H1 (cell line): ENCODE data around the gene ATP11A. TPM values are rescaled to one million over a fixed set of nuclear protein-coding genes. Genes with fewer than 3 reads are reported as not detected.

Experiments
- CTCF ChIA-PET: fragments of 300-600 bp; sonication (Branson Sonifier 250); formaldehyde crosslinking; loops from one replicate; lab custom pipeline; 2021; ENCODE audit not compliant: partially characterized antibody; lab: Charles Lee
- POLR2A ChIA-PET: fragments of 300-600 bp; sonication (Branson Sonifier 250); formaldehyde crosslinking; loops from one replicate; lab custom pipeline; 2021; ENCODE audit warnings: inconsistent platforms; ENCODE audit not compliant: partially characterized antibody; lab: Charles Lee
- DNase-seq, 2 experiments: peaks; one replicate each; pipeline versions ENCODE4 v3.0.0 to v3.0.0-alpha.2; 2010 to 2022; ENCODE audit warnings: low spot score in 2 of 2, low read depth in 1 of 2, mixed read lengths in 1 of 2
- FAIRE-seq: peaks from 2 replicates; lab custom pipeline; 2011; peaks lifted over from hg19 to GRCh38; lab: Jason Lieb, UNC
- H2AFZ ChIP-seq: 2 replicates; pipeline ENCODE4 v1.8.1; 2012; ENCODE audit warnings: low read length, inconsistent platforms
- H2AK5ac ChIP-seq: 2 replicates; pipeline ENCODE4 v1.6.1; 2013; ENCODE audit warnings: low read depth, low read length
- H2BK120ac ChIP-seq: replicated peaks from 2 replicates; pipeline ENCODE3; 2013; ENCODE audit warnings: low read depth, low read length, inconsistent platforms
- H2BK12ac ChIP-seq: 2 replicates; pipeline ENCODE4 v1.6.1; 2013; ENCODE audit warnings: low read depth, low read length
- H2BK15ac ChIP-seq: 2 replicates; pipeline ENCODE4 v1.6.1; 2013; ENCODE audit warnings: low read length
- H2BK20ac ChIP-seq: 2 replicates; pipeline ENCODE4 v1.6.1; 2013; ENCODE audit warnings: low read length
- H2BK5ac ChIP-seq: 2 replicates; pipeline ENCODE4 v1.6.1; 2013; ENCODE audit warnings: low read depth, low read length
- H3K14ac ChIP-seq: 2 replicates; pipeline ENCODE4 v1.6.1; 2013; ENCODE audit warnings: inconsistent platforms; ENCODE audit not compliant: insufficient read length
- H3K18ac ChIP-seq: 2 replicates; pipeline ENCODE4 v1.6.1; 2013; ENCODE audit warnings: low read length; ENCODE audit errors: extremely low read depth
- H3K23ac ChIP-seq: 2 replicates; pipeline ENCODE4 v1.6.1; 2013; ENCODE audit warnings: inconsistent platforms; ENCODE audit not compliant: insufficient read length
- H3K23me2 ChIP-seq: 2 replicates; pipeline ENCODE4 v1.6.1; 2013; ENCODE audit warnings: low read depth, low read length
- H3K27ac ChIP-seq: 2 replicates; pipeline ENCODE4 v1.6.1; 2011; ENCODE audit warnings: low read depth, low read length, inconsistent platforms
- H3K27me3 ChIP-seq, 4 experiments: replicated peaks in 1 of 4; 1 replicate in 1 of 4; 2 replicates in 3 of 4; pipeline versions ENCODE4 v1.6.1 to v1.8.1; 2011 to 2013; ENCODE audit warnings: low read length in 3 of 4, mild to moderate bottlenecking in 3 of 4, inconsistent platforms in 2 of 4, mixed read lengths in 2 of 4, moderate library complexity in 1 of 4; ENCODE audit not compliant: control insufficient read depth in 3 of 4, insufficient read depth in 3 of 4; ENCODE audit errors: extremely low read depth in 1 of 4
- H3K36me3 ChIP-seq, 4 experiments: 2 replicates each; pipeline versions ENCODE4 v1.6.1 to v1.8.1; 2011 to 2013; ENCODE audit warnings: mild to moderate bottlenecking in 4 of 4, low read length in 3 of 4, moderate library complexity in 2 of 4, control low read depth in 1 of 4, inconsistent platforms in 1 of 4; ENCODE audit not compliant: insufficient read depth in 4 of 4, control insufficient read depth in 2 of 4
- H3K4ac ChIP-seq: replicated peaks from 2 replicates; pipeline ENCODE3; 2013; ENCODE audit warnings: low read length, low read depth, mixed read lengths, inconsistent platforms; ENCODE audit not compliant: insufficient read length
- H3K4me1 ChIP-seq, 4 experiments: replicated peaks in 1 of 4; 1 replicate in 1 of 4; 2 replicates in 3 of 4; pipeline versions ENCODE4 v1.6.1 to v1.8.1; 2011 to 2013; ENCODE audit warnings: low read length in 3 of 4, inconsistent platforms in 2 of 4, mixed read lengths in 1 of 4; ENCODE audit not compliant: insufficient read depth in 4 of 4, control insufficient read depth in 3 of 4
- H3K4me2 ChIP-seq, 2 experiments: 2 replicates each; pipeline versions ENCODE4 v1.6.1 to v1.8.1; 2011 to 2013; ENCODE audit warnings: low read depth in 2 of 2, low read length in 2 of 2, control low read depth in 1 of 2, inconsistent platforms in 1 of 2, mild to moderate bottlenecking in 1 of 2; ENCODE audit not compliant: insufficient read depth in 1 of 2
- H3K4me3 ChIP-seq, 4 experiments: fragments of 200-600, 300-600 bp in 1 of 4; sonication (generic), shearing (Covaris generic), sonication (Bioruptor Twin) in 1 of 4; 2 replicates each; pipeline versions ENCODE4 v1.5.1 to v1.8.1; 2011 to 2016; ENCODE audit warnings: low read length in 4 of 4, low read depth in 3 of 4, control low read depth in 2 of 4, inconsistent platforms in 2 of 4, mild to moderate bottlenecking in 2 of 4, mixed read lengths in 1 of 4, moderate library complexity in 1 of 4; ENCODE audit not compliant: insufficient read depth in 2 of 4; ENCODE audit errors: extremely low read depth in 1 of 4
- H3K56ac ChIP-seq: replicated peaks from 2 replicates; pipeline ENCODE3; 2013; ENCODE audit warnings: low read depth, mild to moderate bottlenecking, mixed read lengths, low read length, inconsistent platforms; ENCODE audit not compliant: insufficient read length
- H3K79me1 ChIP-seq: 2 replicates; pipeline ENCODE4 v1.6.1; 2013; ENCODE audit warnings: low read depth, low read length, control low read depth
- H3K79me2 ChIP-seq, 2 experiments: 2 replicates each; pipeline versions ENCODE4 v1.6.1 to v1.8.1; 2012 to 2013; ENCODE audit warnings: low read length in 2 of 2, mild to moderate bottlenecking in 2 of 2, inconsistent platforms in 1 of 2; ENCODE audit not compliant: insufficient read depth in 2 of 2, control insufficient read depth in 1 of 2
- H3K9ac ChIP-seq, 4 experiments: replicated peaks in 1 of 4; 1 replicate in 1 of 4; 2 replicates in 3 of 4; pipeline versions ENCODE4 v1.6.1 to v1.8.1; 2011 to 2013; ENCODE audit warnings: low read depth in 3 of 4, low read length in 3 of 4, control low read depth in 2 of 4, mild to moderate bottlenecking in 2 of 4, moderate library complexity in 2 of 4, inconsistent platforms in 1 of 4; ENCODE audit errors: extremely low read depth in 1 of 4
- H3K9me3 ChIP-seq, 2 experiments: 2 replicates each; pipeline versions ENCODE4 v1.6.1 to v1.8.1; 2012 to 2013; ENCODE audit warnings: mild to moderate bottlenecking in 2 of 2, moderate library complexity in 2 of 2, control low read depth in 1 of 2, inconsistent platforms in 1 of 2, low read depth in 1 of 2, low read length in 1 of 2, mixed read lengths in 1 of 2; ENCODE audit not compliant: insufficient read depth in 2 of 2
- H4K20me1 ChIP-seq, 2 experiments: replicated peaks in 1 of 2; 2 replicates each; pipeline versions ENCODE3 to v1.8.1; 2011 to 2013; ENCODE audit warnings: inconsistent platforms in 2 of 2, low read length in 2 of 2, mild to moderate bottlenecking in 1 of 2; ENCODE audit not compliant: insufficient read depth in 2 of 2, control insufficient read depth in 1 of 2
- H4K5ac ChIP-seq: 2 replicates; pipeline ENCODE4 v1.6.1; 2013; ENCODE audit warnings: low read length, low read depth, mixed read lengths, inconsistent platforms; ENCODE audit not compliant: insufficient read length
- H4K8ac ChIP-seq: 2 replicates; pipeline ENCODE4 v1.8.0; 2013; ENCODE audit warnings: mild to moderate bottlenecking, moderate library complexity, low read length, inconsistent platforms; ENCODE audit not compliant: insufficient read depth; ENCODE audit errors: extremely low read depth
- H4K91ac ChIP-seq: replicated peaks from 2 replicates; pipeline ENCODE3; 2013; ENCODE audit warnings: low read length, mixed read lengths, inconsistent platforms; ENCODE audit not compliant: insufficient read length
- CBX5 ChIP-seq: fragments of 300-800, 300-1000 bp; sonication (generic); IDR thresholded peaks from 2 replicates; pipeline ENCODE4 v1.7.1; 2016; ENCODE audit warnings: antibody characterized with exemption, low read length, low read depth
- CHD2 ChIP-seq: IDR thresholded peaks from 2 replicates; pipeline ENCODE4 v1.6.1; 2012; ENCODE audit warnings: low read length, improper control_type of control experiment
- FOSL1 ChIP-seq: IDR thresholded peaks from 2 replicates; pipeline ENCODE4 v1.6.1; 2011; ENCODE audit warnings: mild to moderate bottlenecking, low read depth, low read length, moderate library complexity; ENCODE audit not compliant: insufficient read depth
- GABPA ChIP-seq: IDR thresholded peaks from 2 replicates; pipeline ENCODE4 v1.6.1; 2011; ENCODE audit warnings: mild to moderate bottlenecking, low read length, moderate library complexity, borderline replicate concordance; ENCODE audit not compliant: insufficient read depth
- RNF2 ChIP-seq: fragments of 200-900, 300-1000 bp; sonication (generic); IDR thresholded peaks from 2 replicates; pipeline ENCODE4 v1.7.1; 2016; ENCODE audit warnings: borderline replicate concordance, low read depth, mild to moderate bottlenecking, antibody characterized with exemption, low read length; ENCODE audit not compliant: poor library complexity, severe bottlenecking; ENCODE audit errors: missing control alignments
- SIX5 ChIP-seq: IDR thresholded peaks from 2 replicates; pipeline ENCODE4 v1.6.1; 2011; ENCODE audit warnings: mild to moderate bottlenecking, low read depth, low read length
- YY1 ChIP-seq: IDR thresholded peaks from 2 replicates; pipeline ENCODE4 v1.6.1; 2011; ENCODE audit warnings: low read depth, mild to moderate bottlenecking, low read length
- WGBS, 2 experiments: shearing (Covaris generic) in 1 of 2; methylation state at CpG; one replicate each; pipeline versions ENCODE4 v1.1.6 to v1.1.7; 2013 to 2015; ENCODE audit warnings: low lambda C conversion rate in 2 of 2, mixed read lengths in 2 of 2, inconsistent platforms in 1 of 2, low coverage in 1 of 2, missing lambda C conversion rate in 1 of 2; ENCODE audit not compliant: insufficient replicate concordance in 2 of 2, insufficient coverage in 1 of 2, insufficient read length in 1 of 2; ENCODE audit errors: extremely low coverage in 1 of 2, missing lambda C conversion rate in 1 of 2; 5-methylcytosine and 5-hydroxymethylcytosine counted together
- polyA plus RNA-seq, 7 experiments: library from polyadenylated mRNA; depleted of rRNA in 3 of 7; stranded (reverse) in 5 of 7; unstranded in 2 of 7; fragments of >200 nt in 5 of 7; fragments of 200-250 nt in 2 of 7; gene quantifications; 1 replicate in 5 of 7; 2 replicates in 1 of 7; 4 replicates in 1 of 7; pipeline versions ENCODE4 v1.2.1 to v1.2.3, GENCODE V29; 2011 to 2013; ENCODE audit warnings: missing spikeins in 2 of 7, mixed read lengths in 2 of 7
- total RNA-seq: library from RNA; stranded (reverse); fragmentation: NEBNext Ultra II Directional; extraction: Animal tissue kit (Norgen Biotek cat#: 25700); gene quantifications from 2 replicates; pipeline ENCODE4 v1.2.1, GENCODE V29; 2021

The ATP11A gene
- total and polyA plus RNA-seq, 2 of the 8 experiments (the other 6 are each of a cell fraction or from before 2014, with no cell fraction given): 28.8 to 72.9 TPM

DNA sequence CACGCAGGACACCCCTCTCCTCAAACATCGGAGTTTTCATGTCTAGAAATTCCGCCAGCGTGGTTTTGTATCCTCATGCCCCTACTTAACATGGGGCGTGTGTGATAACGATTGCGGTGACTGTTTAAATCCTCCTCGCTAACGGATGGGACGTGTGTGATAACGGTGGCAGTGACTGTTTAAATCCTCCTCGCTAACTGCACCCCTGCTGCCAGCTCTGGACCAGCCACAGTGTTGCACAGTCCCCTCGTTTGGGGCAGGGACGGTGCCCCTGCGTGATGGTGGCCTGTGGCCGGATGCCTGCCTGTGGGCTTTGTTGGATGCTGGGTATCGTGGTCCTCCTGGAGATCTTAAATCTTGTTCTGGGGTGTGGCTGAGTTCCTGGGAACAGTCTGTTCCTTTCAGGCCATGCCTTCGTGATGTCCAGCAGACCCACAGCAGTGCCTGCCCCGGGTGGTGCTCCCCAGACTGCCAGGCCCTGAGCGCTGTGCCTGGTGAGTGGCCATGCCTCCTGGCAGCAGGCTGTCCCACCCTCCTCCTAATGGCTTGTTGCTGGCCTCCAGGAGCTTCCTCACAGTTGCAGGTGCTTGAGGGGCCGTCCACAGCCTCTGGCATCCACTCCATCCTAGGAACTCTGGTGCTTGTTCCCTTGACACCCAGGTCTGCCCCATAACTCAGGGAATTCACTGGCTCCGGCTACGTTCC, 156.7 kb downstream of the ATP11A start:
- Histone ChIP-seq H3K56ac (no peak overlapping the region), H3K4me1 (no peaks in the 10 kb centered on the region), H3K4ac (no peak overlapping the region), H2BK15ac (no peak overlapping the region), H2BK5ac (no peak overlapping the region), H4K8ac (no peak overlapping the region; the same call in 1 of the 2 replicates), H4K5ac (no peak overlapping the region), H3K36me3 (peaks cover 6 to 32% (median 15%) of the 10 kb centered on the region in 4 experiments; a peak in 6 of 8 replicates), H3K79me1 (no peaks in the 10 kb centered on the region; the same call in 1 of the 2 replicates), H3K14ac (no peak overlapping the region), H2AFZ (no peak overlapping the region), H4K20me1 (peaks cover 5% of the 10 kb centered on the region in 2 experiments), H3K4me2 (no peak overlapping the region), H3K9ac (no peak overlapping the region), H2BK12ac (no peak overlapping the region), H3K23me2 (no peaks in the 10 kb centered on the region), H2AK5ac (no peak overlapping the region), H3K27ac (no peak overlapping the region), H3K4me3 (no peak overlapping the region), H3K18ac (no peak overlapping the region), H2BK20ac (no peak overlapping the region), H4K91ac (no peak overlapping the region), H3K23ac (no peak overlapping the region), H3K27me3 (no peaks in the 10 kb centered on the region), H3K9me3 (no peaks in the 10 kb centered on the region), H3K79me2 (no peaks in the 10 kb centered on the region), H2BK120ac (no peak overlapping the region)
- WGBS, 2 experiments: 96% methylated on average over 23 of the region's 23 CpGs; no CpG with 5 or more reads in 1 of the 2 experiments
- FAIRE-seq: no peak
- POLR2A ChIA-PET: no interaction called here
- no peak for DNase-seq
- CTCF ChIA-PET: no interaction called here
- TF ChIP-seq SIX5: no peak
- no peak for TF ChIP-seq FOSL1
- no peak for TF ChIP-seq RNF2
- no peak for TF ChIP-seq YY1
- TF ChIP-seq CBX5: no peak
- no peak for TF ChIP-seq GABPA
- TF ChIP-seq CHD2: no peak
